BLaER1 (cell line): ENCODE measurements around the gene ECEL1.

Experiments used
- H3K27ac ChIP-seq: shearing (Covaris generic); formaldehyde crosslinking; 2 replicates; pipeline ENCODE4 v1.8.1; 2022
- H3K27me3 ChIP-seq: shearing (Covaris generic); formaldehyde crosslinking; 2 replicates; pipeline ENCODE4 v1.8.1; 2022
- H3K36me3 ChIP-seq: shearing (Covaris generic); formaldehyde crosslinking; 2 replicates; pipeline ENCODE4 v1.8.1; 2022
- H3K4me1 ChIP-seq: shearing (Covaris generic); formaldehyde crosslinking; 2 replicates; pipeline ENCODE4 v1.8.1; 2022
- H3K4me2 ChIP-seq: shearing (Covaris generic); formaldehyde crosslinking; 2 replicates; pipeline ENCODE4 v1.8.1; 2022
- H3K4me3 ChIP-seq: shearing (Covaris generic); formaldehyde crosslinking; 2 replicates; pipeline ENCODE4 v1.8.1; 2022
- H3K9ac ChIP-seq: shearing (Covaris generic); formaldehyde crosslinking; 2 replicates; pipeline ENCODE4 v1.8.1; 2022
- H3K9me3 ChIP-seq: shearing (Covaris generic); formaldehyde crosslinking; 2 replicates; pipeline ENCODE4 v1.8.1; 2022
- H4K20me1 ChIP-seq: shearing (Covaris generic); formaldehyde crosslinking; 2 replicates; pipeline ENCODE4 v1.8.1; 2022
- Cebpa-rat ChIP-seq: shearing (Covaris generic); IDR thresholded peaks from 2 replicates; pipeline ENCODE4 v1.8.1; 2022

Gene ECEL1

GRCh38 chr2:232513353-232513752 lies 25.7 kb upstream of the ECEL1 start:
- H3K9me3 ChIP-seq, result no peaks in the 10 kb centered on the region
- 0 out of 2 replicates have a peak, but pooled peaks cover 6% of the 10 kb centered on the region for H4K20me1 ChIP-seq
- H3K4me2 ChIP-seq, result no peak overlapping the region
- no peak overlapping the region for H3K4me3 ChIP-seq
- no peak for TF ChIP-seq Cebpa-rat
- H3K27me3 ChIP-seq, result no peaks in the 10 kb centered on the region
- no peak overlapping the region for H3K9ac ChIP-seq
- no peak overlapping the region for H3K27ac ChIP-seq
- H3K4me1 ChIP-seq, result peaks cover 29% of the 10 kb centered on the region
- no peaks in the 10 kb centered on the region for H3K36me3 ChIP-seq

- no peaks in the 10 kb centered on the region for H3K36me3 ChIP-seq
- H3K4me1 ChIP-seq, result peaks cover 29% of the 10 kb centered on the region
- TF ChIP-seq Cebpa-rat, result no peak
- no peaks in the 10 kb centered on the region for H3K9me3 ChIP-seq
- H3K9ac ChIP-seq, result 0 out of 2 replicates have a peak overlapping the region, but pooled peaks have one; percentile 13
- H4K20me1 ChIP-seq, result 0 out of 2 replicates have a peak, but pooled peaks cover 6% of the 10 kb centered on the region
- no peak overlapping the region for H3K4me3 ChIP-seq
- no peaks in the 10 kb centered on the region for H3K27me3 ChIP-seq
- peak overlapping the region; percentile 81 for H3K4me2 ChIP-seq
- no peak overlapping the region for H3K27ac ChIP-seq
Observed at GRCh38 chr2:232512602-232513001, 25.0 kb upstream of the ECEL1 start.

DNA sequence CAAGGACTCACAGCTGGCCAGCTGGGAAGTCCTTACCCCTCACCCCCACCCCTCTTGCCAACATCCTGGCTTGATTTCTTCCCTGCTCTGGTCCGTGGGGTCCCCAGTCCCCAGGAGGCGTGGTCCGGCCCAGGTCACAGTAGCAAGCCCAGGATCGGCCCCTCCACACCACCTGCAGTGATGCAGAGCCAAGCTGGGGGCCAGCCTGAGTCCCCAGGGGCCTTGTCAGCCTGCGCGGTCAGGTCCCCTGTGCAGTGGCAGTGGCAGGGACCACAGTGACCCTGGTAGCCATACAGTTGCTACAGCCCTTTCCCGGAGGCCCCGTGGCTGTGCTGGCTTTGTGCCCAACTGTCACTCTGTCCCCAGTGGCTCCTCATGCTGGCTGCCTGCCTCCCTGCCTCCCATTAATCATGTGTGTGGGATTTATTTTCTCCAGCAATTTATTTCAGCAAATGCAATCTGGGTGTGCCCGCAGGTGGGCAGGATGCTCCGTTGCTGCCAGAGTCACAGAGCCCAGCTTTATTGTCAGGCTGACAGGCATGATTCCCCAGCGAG lies 23.8 kb upstream of the ECEL1 start:
- Histone ChIP-seq H3K4me1 (peaks cover 29% of the 10 kb centered on the region), H3K9me3 (no peaks in the 10 kb centered on the region), H3K27me3 (peaks cover 9% of the 10 kb centered on the region; the same call in 1 of the 2 replicates), H3K4me3 (no peak overlapping the region), H3K4me2 (peak overlapping the region; percentile 81), H3K36me3 (no peaks in the 10 kb centered on the region), H3K27ac (peak overlapping the region; percentile 2; the same call in 1 of the 2 replicates), H3K9ac (no peak overlapping the region), H4K20me1 (peaks cover 13% of the 10 kb centered on the region; the same call in 1 of the 2 replicates)
- no peak for TF ChIP-seq Cebpa-rat

DNA sequence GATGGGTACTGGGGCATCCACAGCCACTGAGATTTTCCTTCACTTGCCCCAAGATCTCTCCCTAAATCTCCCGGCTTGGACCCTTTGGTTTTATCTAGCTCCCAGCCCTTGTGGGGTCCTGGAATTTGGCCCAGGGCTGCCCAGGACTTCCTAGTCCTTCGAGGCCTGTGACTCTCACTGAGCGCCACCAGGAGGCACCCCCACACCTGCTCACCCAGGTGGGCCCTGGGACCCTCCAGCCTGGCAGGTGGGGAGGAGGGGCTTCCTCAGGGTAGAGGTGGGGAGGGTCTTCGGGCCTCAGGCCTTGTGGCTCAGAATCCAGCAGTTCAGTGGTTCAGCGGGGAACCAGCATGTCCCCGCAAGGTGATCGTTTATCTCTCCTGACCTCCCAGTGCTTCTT lies 20.6 kb upstream of the ECEL1 start:
- no peak overlapping the region for H3K27ac ChIP-seq
- peaks cover 13% of the 10 kb centered on the region; the same call in 1 of the 2 replicates for H4K20me1 ChIP-seq
- peaks cover 38% of the 10 kb centered on the region for H3K4me1 ChIP-seq
- H3K36me3 ChIP-seq, result no peaks in the 10 kb centered on the region
- no peak overlapping the region for H3K4me3 ChIP-seq
- peaks cover 41% of the 10 kb centered on the region for H3K27me3 ChIP-seq
- TF ChIP-seq Cebpa-rat, result no peak
- no peaks in the 10 kb centered on the region for H3K9me3 ChIP-seq
- H3K9ac ChIP-seq, result no peak overlapping the region
- H3K4me2 ChIP-seq, result no peak overlapping the region

GRCh38 chr2:232506709-232507108 lies 19.1 kb upstream of the ECEL1 start:
- no peak overlapping the region for H3K27ac ChIP-seq
- H3K4me2 ChIP-seq, result no peak overlapping the region
- no peak for TF ChIP-seq Cebpa-rat
- no peak overlapping the region for H3K4me3 ChIP-seq
- H3K27me3 ChIP-seq, result peaks cover 55% of the 10 kb centered on the region
- H3K9me3 ChIP-seq, result no peaks in the 10 kb centered on the region
- H4K20me1 ChIP-seq, result peaks cover 12% of the 10 kb centered on the region; the same call in 1 of the 2 replicates
- H3K36me3 ChIP-seq, result no peaks in the 10 kb centered on the region
- H3K9ac ChIP-seq, result no peak overlapping the region
- peaks cover 33% of the 10 kb centered on the region for H3K4me1 ChIP-seq

DNA sequence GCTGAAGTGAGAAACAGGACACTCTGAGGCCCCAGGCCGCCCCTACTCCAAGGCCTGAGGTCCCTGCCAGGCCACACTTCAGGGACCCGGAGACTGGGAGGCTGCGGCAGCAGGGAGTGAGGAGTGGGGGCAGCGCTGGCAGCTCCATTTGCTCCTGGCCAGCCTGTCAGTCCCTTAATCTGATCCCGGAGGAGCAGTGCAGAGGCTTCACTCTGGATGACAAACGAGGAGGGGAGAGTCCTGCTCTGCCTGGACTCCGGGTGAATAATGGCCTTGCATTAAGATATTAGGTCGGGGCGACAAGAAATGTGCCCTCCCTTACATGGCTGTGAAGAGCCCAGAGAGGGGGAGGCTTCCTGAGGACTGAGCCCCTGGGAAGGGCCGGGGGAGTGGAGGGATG lies 18.2 kb upstream of the ECEL1 start:
- no peak overlapping the region for H3K4me2 ChIP-seq
- no peak overlapping the region for H3K27ac ChIP-seq
- H3K36me3 ChIP-seq, result no peaks in the 10 kb centered on the region
- no peak overlapping the region for H3K4me3 ChIP-seq
- peaks cover 58% of the 10 kb centered on the region for H3K27me3 ChIP-seq
- no peak for TF ChIP-seq Cebpa-rat
- no peak overlapping the region for H3K9ac ChIP-seq
- H4K20me1 ChIP-seq, result peaks cover 7% of the 10 kb centered on the region; the same call in 1 of the 2 replicates
- H3K4me1 ChIP-seq, result peaks cover 25% of the 10 kb centered on the region
- H3K9me3 ChIP-seq, result no peaks in the 10 kb centered on the region

DNA sequence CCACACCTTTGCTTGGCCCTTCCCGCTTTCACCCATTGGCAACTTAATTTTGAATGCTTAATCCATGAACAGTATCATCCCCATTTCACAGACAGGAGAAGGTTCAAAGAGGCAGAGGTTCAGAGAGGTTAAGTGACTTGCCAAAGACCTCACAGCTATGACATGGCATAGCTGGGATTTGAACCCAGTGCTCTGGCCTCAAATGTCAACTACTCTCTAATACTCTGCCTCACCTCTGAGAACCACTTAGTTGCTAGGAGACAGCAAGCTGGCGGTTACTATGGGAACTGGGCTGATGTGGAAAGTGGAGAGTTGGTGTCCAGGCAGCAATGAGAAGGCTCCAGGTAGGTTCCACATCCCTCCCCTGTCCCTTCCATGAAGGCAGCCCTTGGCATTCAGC lies 16.8 kb upstream of the ECEL1 start:
- no peak overlapping the region for H3K4me2 ChIP-seq
- H3K4me1 ChIP-seq, result peaks cover 18% of the 10 kb centered on the region
- H3K36me3 ChIP-seq, result no peaks in the 10 kb centered on the region
- TF ChIP-seq Cebpa-rat, result no peak
- no peak overlapping the region for H3K4me3 ChIP-seq
- peaks cover 7% of the 10 kb centered on the region; the same call in 1 of the 2 replicates for H4K20me1 ChIP-seq
- H3K27me3 ChIP-seq, result peaks cover 64% of the 10 kb centered on the region
- no peak overlapping the region for H3K9ac ChIP-seq
- H3K27ac ChIP-seq, result no peak overlapping the region
- no peaks in the 10 kb centered on the region for H3K9me3 ChIP-seq

- Histone ChIP-seq H3K27me3 (peaks cover 64% of the 10 kb centered on the region), H3K36me3 (no peaks in the 10 kb centered on the region), H4K20me1 (peaks cover 7% of the 10 kb centered on the region; the same call in 1 of the 2 replicates), H3K4me2 (peak overlapping the region; percentile 51; the same call in 1 of the 2 replicates), H3K9ac (no peak overlapping the region), H3K4me1 (peaks cover 18% of the 10 kb centered on the region), H3K9me3 (no peaks in the 10 kb centered on the region), H3K27ac (no peak overlapping the region), H3K4me3 (no peak overlapping the region)
- no peak for TF ChIP-seq Cebpa-rat
Observed at GRCh38 chr2:232503809-232504323, 16.2 kb upstream of the ECEL1 start.

DNA sequence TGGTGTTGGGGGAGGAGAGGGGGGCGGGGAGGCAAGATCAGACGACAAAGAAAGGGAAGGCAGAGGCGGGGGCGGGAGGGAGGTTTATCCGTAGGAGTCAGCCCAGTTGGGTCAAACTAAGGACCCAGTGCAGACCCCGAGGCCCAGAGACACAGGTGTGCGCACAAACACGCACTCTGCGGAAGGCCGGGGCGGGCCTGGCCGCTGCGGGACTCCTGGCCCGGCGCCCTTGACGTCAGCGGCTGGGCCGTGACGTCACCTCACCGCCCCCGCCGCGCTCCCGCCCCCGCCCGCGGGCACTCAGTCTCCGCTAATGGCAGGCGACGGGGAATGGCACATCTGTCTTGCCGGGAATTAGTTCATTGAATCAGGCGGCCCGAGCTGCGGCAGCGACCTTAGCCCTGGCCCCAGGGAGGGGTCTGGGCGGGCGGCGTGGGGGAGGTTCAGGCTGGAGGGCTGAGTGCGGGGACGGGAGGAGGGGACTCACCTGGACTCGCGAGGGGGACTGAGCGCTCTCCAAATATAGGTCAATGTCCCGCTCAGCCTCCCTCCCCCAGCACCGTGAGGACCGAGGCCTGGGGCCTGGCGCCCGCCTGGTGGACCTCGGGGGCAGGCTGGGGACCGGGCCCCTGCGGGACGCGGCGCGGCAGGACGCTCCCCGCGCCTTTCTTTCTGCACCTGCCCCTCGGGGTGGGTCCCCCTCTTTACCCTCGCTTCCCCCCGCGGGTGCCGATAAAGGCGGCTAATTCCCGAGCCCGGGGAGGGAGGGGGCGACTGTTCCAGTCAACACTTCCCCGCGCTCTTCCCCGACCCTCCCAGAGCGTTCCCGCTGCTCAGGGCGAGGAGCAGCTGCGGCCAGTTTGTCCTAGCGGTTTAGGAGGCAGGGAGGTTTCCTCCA lies 15.5 kb upstream of the ECEL1 start:
- Histone ChIP-seq H3K9ac (no peak overlapping the region), H3K9me3 (no peaks in the 10 kb centered on the region), H3K4me1 (peaks cover 18% of the 10 kb centered on the region), H3K27me3 (peaks cover 64% of the 10 kb centered on the region), H4K20me1 (peaks cover 7% of the 10 kb centered on the region; the same call in 1 of the 2 replicates), H3K36me3 (no peaks in the 10 kb centered on the region), H3K4me2 (peak overlapping the region; percentile 51), H3K27ac (no peak overlapping the region), H3K4me3 (no peak overlapping the region)
- TF ChIP-seq Cebpa-rat, result no peak

- Histone ChIP-seq H4K20me1 (peaks cover 7% of the 10 kb centered on the region; the same call in 1 of the 2 replicates), H3K27me3 (peaks cover 64% of the 10 kb centered on the region), H3K36me3 (no peaks in the 10 kb centered on the region), H3K9me3 (no peaks in the 10 kb centered on the region), H3K4me2 (peak overlapping the region; percentile 65), H3K27ac (no peak overlapping the region), H3K4me1 (peaks cover 18% of the 10 kb centered on the region), H3K9ac (no peak overlapping the region), H3K4me3 (no peak overlapping the region)
- no peak for TF ChIP-seq Cebpa-rat
Observed at GRCh38 chr2:232502511-232502910, 14.9 kb upstream of the ECEL1 start.
